Hepatocyte (in vitro differentiated cells): Measurements from ENCODE around the gene CPLX1. TPM values are rescaled to one million over a fixed set of nuclear protein-coding genes. Genes with fewer than 3 reads are reported as not detected.

Experiments used
- DNase-seq: peaks from one replicate; pipeline ENCODE4 v3.0.0-alpha.2; 2016; ENCODE audit warnings: low spot score
- H2AFZ ChIP-seq: fragments of 200-600 bp; sonication (generic); 2 replicates; pipeline ENCODE4 v1.6.0; 2016; ENCODE audit warnings: antibody characterized with exemption, mild to moderate bottlenecking
- H3K27ac ChIP-seq: fragments of 200-600 bp; sonication (generic); 2 replicates; pipeline ENCODE4 v1.5.1; 2016; ENCODE audit warnings: mild to moderate bottlenecking
- H3K27me3 ChIP-seq: fragments of 200-600 bp; sonication (generic); 2 replicates; pipeline ENCODE4 v1.6.1; 2016
- H3K36me3 ChIP-seq: fragments of 200-600 bp; sonication (generic); replicated peaks from 2 replicates; pipeline ENCODE4 v1.5.1; 2016; ENCODE audit warnings: low read depth; ENCODE audit not compliant: insufficient read depth
- H3K4me1 ChIP-seq: fragments of 200-600 bp; sonication (generic); 2 replicates; pipeline ENCODE4 v1.5.1; 2016; ENCODE audit warnings: mild to moderate bottlenecking, moderate library complexity; ENCODE audit not compliant: insufficient read depth
- H3K4me2 ChIP-seq: fragments of 200-600 bp; sonication (generic); 2 replicates; pipeline ENCODE4 v1.6.0; 2016
- H3K4me3 ChIP-seq: fragments of 200-600 bp; sonication (generic); 2 replicates; pipeline ENCODE4 v1.5.1; 2016; ENCODE audit warnings: mild to moderate bottlenecking
- H3K79me2 ChIP-seq: fragments of 200-600 bp; sonication (generic); 2 replicates; pipeline ENCODE4 v1.6.0; 2017; ENCODE audit warnings: mild to moderate bottlenecking
- H3K9me2 ChIP-seq: fragments of 200-600 bp; sonication (generic); replicated peaks from 2 replicates; pipeline ENCODE4 v1.6.0; 2017; ENCODE audit warnings: mild to moderate bottlenecking; ENCODE audit not compliant: insufficient read depth
- H3K9me3 ChIP-seq: fragments of 200-600 bp; sonication (generic); 2 replicates; pipeline ENCODE4 v1.5.1; 2016; ENCODE audit warnings: low read depth, mild to moderate bottlenecking
- H4K20me1 ChIP-seq: fragments of 200-600 bp; sonication (generic); 2 replicates; pipeline ENCODE4 v1.6.0; 2016; ENCODE audit warnings: mild to moderate bottlenecking; ENCODE audit not compliant: insufficient read depth, poor library complexity, severe bottlenecking
- CTCF ChIP-seq: fragments of 200-600 bp; sonication (generic); IDR thresholded peaks from 2 replicates; pipeline ENCODE4 v1.5.1; 2016; ENCODE audit warnings: antibody characterized with exemption, mild to moderate bottlenecking; ENCODE audit not compliant: poor library complexity
- EZH2 ChIP-seq: fragments of 200-600 bp; sonication (generic); IDR thresholded peaks from 2 replicates; pipeline ENCODE4 v1.6.1; 2016; ENCODE audit warnings: antibody characterized with exemption, mild to moderate bottlenecking, borderline replicate concordance
- EZH2phosphoT487 ChIP-seq: fragments of 200-600 bp; sonication (generic); IDR thresholded peaks from one replicate; pipeline ENCODE4 v1.6.1; 2018; ENCODE audit warnings: antibody characterized with exemption, mild to moderate bottlenecking, low read depth, moderate library complexity; ENCODE audit not compliant: unreplicated experiment, severe bottlenecking
- WGBS: methylation state at CpG from one replicate; pipeline ENCODE4 v1.1.6; 2016; ENCODE audit warnings: low lambda C conversion rate; ENCODE audit errors: missing lambda C conversion rate; 5-methylcytosine and 5-hydroxymethylcytosine counted together
- polyA plus RNA-seq: library from polyadenylated mRNA; unstranded; fragments of >200 nt; fragmentation: Nextera tagmentation; extraction: Ambion mirVana; gene quantifications from 2 replicates; pipeline ENCODE4 v1.2.1, GENCODE V29; 2016
- total RNA-seq: library from RNA; depleted of rRNA; stranded (reverse); fragments of >200 nt; gene quantifications from 2 replicates; pipeline ENCODE4 v1.2.3, GENCODE V29; 2014

CPLX1 gene
- total and polyA plus RNA-seq, 2 experiments from 2014 or later: 0.30 to 2.0 TPM

GRCh38 chr4:872241-872981 is 46.5 kb upstream of the CPLX1 start:
- no peak overlapping the region for H3K4me2 ChIP-seq
- H4K20me1 ChIP-seq: no peaks in the 10 kb centered on the region
- H3K27me3 ChIP-seq: no peaks in the 10 kb centered on the region
- no peak for TF ChIP-seq CTCF
- TF ChIP-seq EZH2: no peak
- TF ChIP-seq EZH2phosphoT487: no peak
- no peaks in the 10 kb centered on the region for H3K9me3 ChIP-seq
- no peaks in the 10 kb centered on the region for H3K9me2 ChIP-seq
- H3K4me1 ChIP-seq: no peaks in the 10 kb centered on the region
- no peaks in the 10 kb centered on the region for H3K36me3 ChIP-seq
- WGBS: 96% methylated on average over 38 of the region's 43 CpGs
- DNase-seq: no peak
- H3K79me2 ChIP-seq: no peaks in the 10 kb centered on the region
- no peak overlapping the region for H3K4me3 ChIP-seq
- no peak overlapping the region for H2AFZ ChIP-seq
- no peak overlapping the region for H3K27ac ChIP-seq

GRCh38 chr4:871484-871883 is 45.6 kb upstream of the CPLX1 start:
- H3K9me2 ChIP-seq: no peaks in the 10 kb centered on the region
- 68% methylated on average over 8 of the region's 9 CpGs for WGBS
- H3K36me3 ChIP-seq: no peaks in the 10 kb centered on the region
- H4K20me1 ChIP-seq: no peaks in the 10 kb centered on the region
- H3K4me2 ChIP-seq: no peak overlapping the region
- no peak for DNase-seq
- H2AFZ ChIP-seq: no peak overlapping the region
- H3K9me3 ChIP-seq: no peaks in the 10 kb centered on the region
- no peaks in the 10 kb centered on the region for H3K27me3 ChIP-seq
- TF ChIP-seq EZH2phosphoT487: no peak
- TF ChIP-seq EZH2: no peak
- TF ChIP-seq CTCF: no peak
- no peak overlapping the region for H3K4me3 ChIP-seq
- H3K4me1 ChIP-seq: no peaks in the 10 kb centered on the region
- H3K79me2 ChIP-seq: no peaks in the 10 kb centered on the region
- no peak overlapping the region for H3K27ac ChIP-seq

GRCh38 chr4:870951-871350 is 45.0 kb upstream of the CPLX1 start:
- Histone ChIP-seq H3K27ac (no peak overlapping the region), H3K4me3 (no peak overlapping the region), H4K20me1 (no peaks in the 10 kb centered on the region), H2AFZ (no peak overlapping the region), H3K36me3 (no peaks in the 10 kb centered on the region), H3K27me3 (no peaks in the 10 kb centered on the region), H3K4me1 (no peaks in the 10 kb centered on the region), H3K9me2 (no peaks in the 10 kb centered on the region), H3K79me2 (no peaks in the 10 kb centered on the region), H3K9me3 (no peaks in the 10 kb centered on the region), H3K4me2 (no peak overlapping the region)
- no peak for DNase-seq
- 90% methylated on average over 20 of the region's 20 CpGs for WGBS
- TF ChIP-seq EZH2 (no peak), CTCF (no peak), EZH2phosphoT487 (no peak)
